Measurements from ENCODE around the gene PTPN23.
"Not testable (repeated sequence)": the region's sequence is repeated elsewhere in the genome, so short reads cannot be mapped to it uniquely, and the experiment has no call there.

PTPN23 gene

GRCh38 chr3:47456984-47457383 lies 76.2 kb downstream of the PTPN23 start:
- no peak overlapping the region for H3K4me3 ChIP-seq (ENCODE audit: low read depth, low read length)
- no peak overlapping the region for H3K27ac ChIP-seq (ENCODE audit: low read depth, low read length)
- no peak overlapping the region for H3K9ac ChIP-seq (ENCODE audit: low read length)
- no peaks in the 10 kb centered on the region for H3K27me3 ChIP-seq (ENCODE audit: control insufficient read depth, insufficient read depth, low read length)
- no peaks in the 10 kb centered on the region for H3K4me1 ChIP-seq (ENCODE audit: control insufficient read depth, insufficient read depth, low read length)
- peaks cover 7% of the 10 kb centered on the region; the same call in 1 of the 2 replicates for H3K9me3 ChIP-seq (ENCODE audit: control insufficient read depth, insufficient read depth, low read depth, low read length)
- no peaks in the 10 kb centered on the region for H3K36me3 ChIP-seq (ENCODE audit: control insufficient read depth, insufficient read depth, low read length)

GRCh38 chr3:47459534-47460085 lies 78.8 kb downstream of the PTPN23 start:
- not testable (repeated sequence) for H3K4me3 ChIP-seq (ENCODE audit: low read depth, low read length); H3K4me1 ChIP-seq (ENCODE audit: control insufficient read depth, insufficient read depth, low read length); H3K27me3 ChIP-seq (ENCODE audit: control insufficient read depth, insufficient read depth, low read length); H3K27ac ChIP-seq (ENCODE audit: low read depth, low read length); H3K9me3 ChIP-seq (ENCODE audit: control insufficient read depth, insufficient read depth, low read depth, low read length); H3K36me3 ChIP-seq (ENCODE audit: control insufficient read depth, insufficient read depth, low read length); H3K9ac ChIP-seq (ENCODE audit: low read length)

All from HUES6 (cell line).